T-helper 2 cell treated with Interferon-gamma antibody and Interleukin-4, amounts not matched to agents 5 μg/mL and 100 μg/mL, for 36 hours (primary cell): Measurements from ENCODE around the gene PLEKHG3.
A peak's percentile ranks its signal among the peaks of the same experiment; 100 is the strongest.
"Not testable (repeated sequence)": the region's sequence is repeated elsewhere in the genome, so short reads cannot be mapped to it uniquely, and the experiment has no call there.

Source experiments
- DNase-seq: peaks from one replicate; pipeline ENCODE4 v3.0.0; 2021; ENCODE audit warnings: low spot score
- H3K27ac Mint-ChIP-seq: one replicate; pipeline ENCODE4 v1.8.0; 2021; ENCODE audit warnings: mild to moderate bottlenecking, mixed read lengths
- H3K27me3 Mint-ChIP-seq: one replicate; pipeline ENCODE4 v1.8.0; 2021; ENCODE audit warnings: low read depth, mixed read lengths
- H3K36me3 Mint-ChIP-seq: one replicate; pipeline ENCODE4 v1.8.0; 2021; ENCODE audit warnings: low read depth, mixed read lengths
- H3K4me1 Mint-ChIP-seq: one replicate; pipeline ENCODE4 v1.8.0; 2021; ENCODE audit warnings: low read depth, mixed read lengths
- H3K4me3 Mint-ChIP-seq: one replicate; pipeline ENCODE4 v1.8.0; 2022; ENCODE audit warnings: mild to moderate bottlenecking, moderate library complexity, mixed read lengths
- H3K9me3 Mint-ChIP-seq: one replicate; pipeline ENCODE4 v1.8.0; 2021; ENCODE audit warnings: mixed read lengths

PLEKHG3 gene

GRCh38 chr14:64680714-64681065, 23.5 kb upstream of the PLEKHG3 start:
- no peak for DNase-seq
- H3K4me1 Mint-ChIP-seq: peaks cover 14% of the 10 kb centered on the region
- H3K27me3 Mint-ChIP-seq: peaks cover 2% of the 10 kb centered on the region
- H3K9me3 Mint-ChIP-seq: no peaks in the 10 kb centered on the region
- peak overlapping the region; percentile 44 for H3K27ac Mint-ChIP-seq
- H3K4me3 Mint-ChIP-seq: no peak overlapping the region
- peaks cover 2% of the 10 kb centered on the region for H3K36me3 Mint-ChIP-seq

GRCh38 chr14:64681796-64682710, 22.2 kb upstream of the PLEKHG3 start:
- Mint-ChIP-seq H3K36me3 (no peaks in the 10 kb centered on the region), H3K27me3 (no peaks in the 10 kb centered on the region), H3K4me1 (peaks cover 9% of the 10 kb centered on the region), H3K9me3 (no peaks in the 10 kb centered on the region), H3K4me3 (no peak overlapping the region), H3K27ac (no peak overlapping the region)
- DNase-seq: no peak

GRCh38 chr14:64682843-64683242, 21.4 kb upstream of the PLEKHG3 start:
- H3K4me3 Mint-ChIP-seq: no peak overlapping the region
- H3K9me3 Mint-ChIP-seq: no peaks in the 10 kb centered on the region
- H3K27me3 Mint-ChIP-seq: no peaks in the 10 kb centered on the region
- H3K4me1 Mint-ChIP-seq: peaks cover 7% of the 10 kb centered on the region
- peak overlapping the region; percentile 26 for H3K27ac Mint-ChIP-seq
- no peaks in the 10 kb centered on the region for H3K36me3 Mint-ChIP-seq
- no peak for DNase-seq

GRCh38 chr14:64683264-64683663, 21.0 kb upstream of the PLEKHG3 start:
- Mint-ChIP-seq H3K4me1 (peaks cover 10% of the 10 kb centered on the region), H3K4me3 (no peak overlapping the region), H3K27ac (peak overlapping the region; percentile 26), H3K36me3 (no peaks in the 10 kb centered on the region), H3K27me3 (peaks cover 2% of the 10 kb centered on the region), H3K9me3 (no peaks in the 10 kb centered on the region)
- DNase-seq: no peak

- H3K27ac Mint-ChIP-seq: no peak overlapping the region
- H3K36me3 Mint-ChIP-seq: no peaks in the 10 kb centered on the region
- no peak for DNase-seq
- no peaks in the 10 kb centered on the region for H3K9me3 Mint-ChIP-seq
- peaks cover 3% of the 10 kb centered on the region for H3K27me3 Mint-ChIP-seq
- H3K4me3 Mint-ChIP-seq: no peak overlapping the region
- H3K4me1 Mint-ChIP-seq: peaks cover 15% of the 10 kb centered on the region
Measured at GRCh38 chr14:64684091-64684490, 20.1 kb upstream of the PLEKHG3 start.

- Mint-ChIP-seq H3K27ac (no peak overlapping the region), H3K4me1 (peaks cover 20% of the 10 kb centered on the region), H3K36me3 (no peaks in the 10 kb centered on the region), H3K9me3 (no peaks in the 10 kb centered on the region), H3K4me3 (no peak overlapping the region), H3K27me3 (peaks cover 12% of the 10 kb centered on the region)
- no peak for DNase-seq
Measured at GRCh38 chr14:64685371-64686281, 18.6 kb upstream of the PLEKHG3 start.

- no peak overlapping the region for H3K27ac Mint-ChIP-seq
- H3K4me1 Mint-ChIP-seq: peaks cover 20% of the 10 kb centered on the region
- H3K4me3 Mint-ChIP-seq: no peak overlapping the region
- peaks cover 13% of the 10 kb centered on the region for H3K27me3 Mint-ChIP-seq
- no peaks in the 10 kb centered on the region for H3K9me3 Mint-ChIP-seq
- no peaks in the 10 kb centered on the region for H3K36me3 Mint-ChIP-seq
- DNase-seq: no peak
Measured at GRCh38 chr14:64686282-64686615, 18.0 kb upstream of the PLEKHG3 start.

- DNase-seq: no peak
- no peaks in the 10 kb centered on the region for H3K36me3 Mint-ChIP-seq
- no peak overlapping the region for H3K27ac Mint-ChIP-seq
- H3K27me3 Mint-ChIP-seq: peaks cover 21% of the 10 kb centered on the region
- peaks cover 23% of the 10 kb centered on the region for H3K4me1 Mint-ChIP-seq
- no peaks in the 10 kb centered on the region for H3K9me3 Mint-ChIP-seq
- H3K4me3 Mint-ChIP-seq: peak overlapping the region; percentile 38
Measured at GRCh38 chr14:64688031-64688430, 16.2 kb upstream of the PLEKHG3 start.

- H3K4me3 Mint-ChIP-seq: peak overlapping the region; percentile 35
- H3K9me3 Mint-ChIP-seq: no peaks in the 10 kb centered on the region
- H3K27me3 Mint-ChIP-seq: peaks cover 24% of the 10 kb centered on the region
- H3K27ac Mint-ChIP-seq: no peak overlapping the region
- H3K4me1 Mint-ChIP-seq: peaks cover 23% of the 10 kb centered on the region
- no peaks in the 10 kb centered on the region for H3K36me3 Mint-ChIP-seq
- no peak for DNase-seq
Measured at GRCh38 chr14:64688811-64689281, 15.4 kb upstream of the PLEKHG3 start.

- no peaks in the 10 kb centered on the region for H3K9me3 Mint-ChIP-seq
- peak overlapping the region; percentile 35 for H3K4me3 Mint-ChIP-seq
- H3K4me1 Mint-ChIP-seq: peaks cover 25% of the 10 kb centered on the region
- no peak overlapping the region for H3K27ac Mint-ChIP-seq
- no peaks in the 10 kb centered on the region for H3K36me3 Mint-ChIP-seq
- no peak for DNase-seq
- peaks cover 27% of the 10 kb centered on the region for H3K27me3 Mint-ChIP-seq
Measured at GRCh38 chr14:64689289-64689688, 14.9 kb upstream of the PLEKHG3 start.

GRCh38 chr14:64690607-64691006, 13.6 kb upstream of the PLEKHG3 start:
- H3K9me3 Mint-ChIP-seq, H3K27ac Mint-ChIP-seq, H3K36me3 Mint-ChIP-seq, DNase-seq, H3K4me3 Mint-ChIP-seq: not testable (repeated sequence)
- Mint-ChIP-seq H3K4me1 (peaks cover 25% of the 10 kb centered on the region), H3K27me3 (peaks cover 37% of the 10 kb centered on the region)

GRCh38 chr14:64691376-64691775, 12.8 kb upstream of the PLEKHG3 start:
- DNase-seq: no peak
- H3K9me3 Mint-ChIP-seq: no peaks in the 10 kb centered on the region
- H3K4me1 Mint-ChIP-seq: peaks cover 25% of the 10 kb centered on the region
- H3K27me3 Mint-ChIP-seq: peaks cover 37% of the 10 kb centered on the region
- H3K27ac Mint-ChIP-seq: no peak overlapping the region
- H3K36me3 Mint-ChIP-seq: no peaks in the 10 kb centered on the region
- no peak overlapping the region for H3K4me3 Mint-ChIP-seq

- peaks cover 43% of the 10 kb centered on the region for H3K27me3 Mint-ChIP-seq
- DNase-seq: no peak
- no peak overlapping the region for H3K27ac Mint-ChIP-seq
- peaks cover 27% of the 10 kb centered on the region for H3K4me1 Mint-ChIP-seq
- no peak overlapping the region for H3K4me3 Mint-ChIP-seq
- H3K36me3 Mint-ChIP-seq: no peaks in the 10 kb centered on the region
- H3K9me3 Mint-ChIP-seq: no peaks in the 10 kb centered on the region
Measured at GRCh38 chr14:64692189-64692985, 11.8 kb upstream of the PLEKHG3 start.
